Subcutaneous adipose tissue (tissue), 4 donors: Measurements from ENCODE around the gene SLC26A5. TPM values are rescaled to one million over a fixed set of nuclear protein-coding genes. Genes with fewer than 3 reads are reported as not detected.

Experiments used
- CTCF ChIP-seq: fragments of 450-650 bp; IDR thresholded peaks from one replicate; pipeline ENCODE4 v1.5.1; 2016; ENCODE audit warnings: low read depth, mild to moderate bottlenecking, control low read depth, antibody characterized with exemption, moderate library complexity
- small RNA-seq: library from RNA; depleted of rRNA; stranded (forward); fragments of <200 nt; gene quantifications from one replicate; pipeline ENCODE3, GENCODE V24; 2016
- total RNA-seq, 4 donors: library from RNA; depleted of rRNA; stranded (reverse); fragments of >200 nt; gene quantifications; one replicate each; pipeline ENCODE4 v1.1.0, GENCODE V29; 2016

The SLC26A5 gene
- total RNA-seq, 4 donors from 2014 or later, result 0.22 to 2.3 (median 0.34) TPM; not detected in 1

GRCh38 chr7:103343332-103343731 lies 102.7 kb downstream of the SLC26A5 start:
- TF ChIP-seq CTCF, result no peak

GRCh38 chr7:103341466-103341865 lies 104.5 kb downstream of the SLC26A5 start:
- TF ChIP-seq CTCF, result no peak

- no peak for TF ChIP-seq CTCF
Observed at GRCh38 chr7:103338864-103339263, 107.1 kb downstream of the SLC26A5 start.

GRCh38 chr7:103336761-103337160 lies 109.2 kb downstream of the SLC26A5 start:
- TF ChIP-seq CTCF, result no peak

- no peak for TF ChIP-seq CTCF
Observed at GRCh38 chr7:103325744-103326143, 120.3 kb downstream of the SLC26A5 start.

Small RNAs within 50 kb of the gene (small RNA-seq; reads per million reads assigned to genes)
- gene RF00019 (0.49 reads per million), gene RPS29P16 (0.97 reads per million)

Other genes starting within 250 kb of the SLC26A5 start
- 10 to 100 TPM; 50.4 to 70.1 (median 60.9) TPM for gene PMPCB, start 148.8 kb downstream of the SLC26A5 start, total RNA-seq
- gene DNAJC2, start 101.4 kb downstream of the SLC26A5 start, total RNA-seq, result 10 to 100 TPM; 13.3 to 30.5 (median 21.7) TPM
- 100 to 1,000 TPM in 2 of 4 donors, 10 to 100 TPM in 2; 60.8 to 116 (median 97.0) TPM for gene PSMC2, start 98.6 kb downstream of the SLC26A5 start, total RNA-seq